H1 (cell line): Measurements from ENCODE around the gene TRIM65. TPM values are rescaled to one million over a fixed set of nuclear protein-coding genes. Genes with fewer than 3 reads are reported as not detected.

Experiments
- CTCF ChIA-PET: fragments of 300-600 bp; sonication (Branson Sonifier 250); formaldehyde crosslinking; loops from one replicate; lab custom pipeline; 2021; ENCODE audit not compliant: partially characterized antibody; lab: Charles Lee
- POLR2A ChIA-PET: fragments of 300-600 bp; sonication (Branson Sonifier 250); formaldehyde crosslinking; loops from one replicate; lab custom pipeline; 2021; ENCODE audit warnings: inconsistent platforms; ENCODE audit not compliant: partially characterized antibody; lab: Charles Lee
- DNase-seq, 2 experiments: peaks; one replicate each; pipeline versions ENCODE4 v3.0.0 to v3.0.0-alpha.2; 2010 to 2022; ENCODE audit warnings: low spot score in 2 of 2, low read depth in 1 of 2, mixed read lengths in 1 of 2
- FAIRE-seq: peaks from 2 replicates; lab custom pipeline; 2011; peaks lifted over from hg19 to GRCh38; lab: Jason Lieb, UNC
- H2AFZ ChIP-seq: 2 replicates; pipeline ENCODE4 v1.8.1; 2012; ENCODE audit warnings: low read length, inconsistent platforms
- H2AK5ac ChIP-seq: 2 replicates; pipeline ENCODE4 v1.6.1; 2013; ENCODE audit warnings: low read depth, low read length
- H2BK120ac ChIP-seq: replicated peaks from 2 replicates; pipeline ENCODE3; 2013; ENCODE audit warnings: low read depth, low read length, inconsistent platforms
- H2BK12ac ChIP-seq: 2 replicates; pipeline ENCODE4 v1.6.1; 2013; ENCODE audit warnings: low read depth, low read length
- H2BK15ac ChIP-seq: 2 replicates; pipeline ENCODE4 v1.6.1; 2013; ENCODE audit warnings: low read length
- H2BK20ac ChIP-seq: 2 replicates; pipeline ENCODE4 v1.6.1; 2013; ENCODE audit warnings: low read length
- H2BK5ac ChIP-seq: 2 replicates; pipeline ENCODE4 v1.6.1; 2013; ENCODE audit warnings: low read depth, low read length
- H3K14ac ChIP-seq: 2 replicates; pipeline ENCODE4 v1.6.1; 2013; ENCODE audit warnings: inconsistent platforms; ENCODE audit not compliant: insufficient read length
- H3K18ac ChIP-seq: 2 replicates; pipeline ENCODE4 v1.6.1; 2013; ENCODE audit warnings: low read length; ENCODE audit errors: extremely low read depth
- H3K23ac ChIP-seq: 2 replicates; pipeline ENCODE4 v1.6.1; 2013; ENCODE audit warnings: inconsistent platforms; ENCODE audit not compliant: insufficient read length
- H3K23me2 ChIP-seq: 2 replicates; pipeline ENCODE4 v1.6.1; 2013; ENCODE audit warnings: low read depth, low read length
- H3K27ac ChIP-seq: 2 replicates; pipeline ENCODE4 v1.6.1; 2011; ENCODE audit warnings: low read depth, low read length, inconsistent platforms
- H3K27me3 ChIP-seq, 4 experiments: replicated peaks in 1 of 4; 1 replicate in 1 of 4; 2 replicates in 3 of 4; pipeline versions ENCODE4 v1.6.1 to v1.8.1; 2011 to 2013; ENCODE audit warnings: low read length in 3 of 4, mild to moderate bottlenecking in 3 of 4, inconsistent platforms in 2 of 4, mixed read lengths in 2 of 4, moderate library complexity in 1 of 4; ENCODE audit not compliant: control insufficient read depth in 3 of 4, insufficient read depth in 3 of 4; ENCODE audit errors: extremely low read depth in 1 of 4
- H3K36me3 ChIP-seq, 4 experiments: 2 replicates each; pipeline versions ENCODE4 v1.6.1 to v1.8.1; 2011 to 2013; ENCODE audit warnings: mild to moderate bottlenecking in 4 of 4, low read length in 3 of 4, moderate library complexity in 2 of 4, control low read depth in 1 of 4, inconsistent platforms in 1 of 4; ENCODE audit not compliant: insufficient read depth in 4 of 4, control insufficient read depth in 2 of 4
- H3K4ac ChIP-seq: replicated peaks from 2 replicates; pipeline ENCODE3; 2013; ENCODE audit warnings: low read length, low read depth, mixed read lengths, inconsistent platforms; ENCODE audit not compliant: insufficient read length
- H3K4me1 ChIP-seq, 4 experiments: replicated peaks in 1 of 4; 1 replicate in 1 of 4; 2 replicates in 3 of 4; pipeline versions ENCODE4 v1.6.1 to v1.8.1; 2011 to 2013; ENCODE audit warnings: low read length in 3 of 4, inconsistent platforms in 2 of 4, mixed read lengths in 1 of 4; ENCODE audit not compliant: insufficient read depth in 4 of 4, control insufficient read depth in 3 of 4
- H3K4me2 ChIP-seq, 2 experiments: 2 replicates each; pipeline versions ENCODE4 v1.6.1 to v1.8.1; 2011 to 2013; ENCODE audit warnings: low read depth in 2 of 2, low read length in 2 of 2, control low read depth in 1 of 2, inconsistent platforms in 1 of 2, mild to moderate bottlenecking in 1 of 2; ENCODE audit not compliant: insufficient read depth in 1 of 2
- H3K4me3 ChIP-seq, 4 experiments: fragments of 200-600, 300-600 bp in 1 of 4; sonication (generic), shearing (Covaris generic), sonication (Bioruptor Twin) in 1 of 4; 2 replicates each; pipeline versions ENCODE4 v1.5.1 to v1.8.1; 2011 to 2016; ENCODE audit warnings: low read length in 4 of 4, low read depth in 3 of 4, control low read depth in 2 of 4, inconsistent platforms in 2 of 4, mild to moderate bottlenecking in 2 of 4, mixed read lengths in 1 of 4, moderate library complexity in 1 of 4; ENCODE audit not compliant: insufficient read depth in 2 of 4; ENCODE audit errors: extremely low read depth in 1 of 4
- H3K56ac ChIP-seq: replicated peaks from 2 replicates; pipeline ENCODE3; 2013; ENCODE audit warnings: low read depth, mild to moderate bottlenecking, mixed read lengths, low read length, inconsistent platforms; ENCODE audit not compliant: insufficient read length
- H3K79me1 ChIP-seq: 2 replicates; pipeline ENCODE4 v1.6.1; 2013; ENCODE audit warnings: low read depth, low read length, control low read depth
- H3K79me2 ChIP-seq, 2 experiments: 2 replicates each; pipeline versions ENCODE4 v1.6.1 to v1.8.1; 2012 to 2013; ENCODE audit warnings: low read length in 2 of 2, mild to moderate bottlenecking in 2 of 2, inconsistent platforms in 1 of 2; ENCODE audit not compliant: insufficient read depth in 2 of 2, control insufficient read depth in 1 of 2
- H3K9ac ChIP-seq, 4 experiments: replicated peaks in 1 of 4; 1 replicate in 1 of 4; 2 replicates in 3 of 4; pipeline versions ENCODE4 v1.6.1 to v1.8.1; 2011 to 2013; ENCODE audit warnings: low read depth in 3 of 4, low read length in 3 of 4, control low read depth in 2 of 4, mild to moderate bottlenecking in 2 of 4, moderate library complexity in 2 of 4, inconsistent platforms in 1 of 4; ENCODE audit errors: extremely low read depth in 1 of 4
- H3K9me3 ChIP-seq, 2 experiments: 2 replicates each; pipeline versions ENCODE4 v1.6.1 to v1.8.1; 2012 to 2013; ENCODE audit warnings: mild to moderate bottlenecking in 2 of 2, moderate library complexity in 2 of 2, control low read depth in 1 of 2, inconsistent platforms in 1 of 2, low read depth in 1 of 2, low read length in 1 of 2, mixed read lengths in 1 of 2; ENCODE audit not compliant: insufficient read depth in 2 of 2
- H4K20me1 ChIP-seq, 2 experiments: replicated peaks in 1 of 2; 2 replicates each; pipeline versions ENCODE3 to v1.8.1; 2011 to 2013; ENCODE audit warnings: inconsistent platforms in 2 of 2, low read length in 2 of 2, mild to moderate bottlenecking in 1 of 2; ENCODE audit not compliant: insufficient read depth in 2 of 2, control insufficient read depth in 1 of 2
- H4K5ac ChIP-seq: 2 replicates; pipeline ENCODE4 v1.6.1; 2013; ENCODE audit warnings: low read length, low read depth, mixed read lengths, inconsistent platforms; ENCODE audit not compliant: insufficient read length
- H4K8ac ChIP-seq: 2 replicates; pipeline ENCODE4 v1.8.0; 2013; ENCODE audit warnings: mild to moderate bottlenecking, moderate library complexity, low read length, inconsistent platforms; ENCODE audit not compliant: insufficient read depth; ENCODE audit errors: extremely low read depth
- H4K91ac ChIP-seq: replicated peaks from 2 replicates; pipeline ENCODE3; 2013; ENCODE audit warnings: low read length, mixed read lengths, inconsistent platforms; ENCODE audit not compliant: insufficient read length
- CREB1 ChIP-seq: IDR thresholded peaks from 2 replicates; pipeline ENCODE4 v1.6.1; 2012; ENCODE audit warnings: inconsistent platforms
- GTF2F1 ChIP-seq: IDR thresholded peaks from 2 replicates; pipeline ENCODE4 v1.6.1; 2012; ENCODE audit warnings: low read depth, low read length, improper control_type of control experiment, borderline replicate concordance
- KDM4A ChIP-seq: IDR thresholded peaks from one replicate; pipeline ENCODE4 v1.7.1; 2012; ENCODE audit warnings: low read depth, mild to moderate bottlenecking, moderate library complexity, low read length, inconsistent platforms; ENCODE audit not compliant: severe bottlenecking
- RAD21 ChIP-seq, 2 experiments: IDR thresholded peaks in 1 of 2; conservative IDR thresholded peaks in 1 of 2; 2 replicates each; pipeline ENCODE4 v1.6.1; 2011; ENCODE audit warnings: low read depth in 2 of 2, low read length in 2 of 2, improper control_type of control experiment in 1 of 2, inconsistent platforms in 1 of 2, mild to moderate bottlenecking in 1 of 2, moderate library complexity in 1 of 2
- WGBS, 2 experiments: shearing (Covaris generic) in 1 of 2; methylation state at CpG; one replicate each; pipeline versions ENCODE4 v1.1.6 to v1.1.7; 2013 to 2015; ENCODE audit warnings: low lambda C conversion rate in 2 of 2, mixed read lengths in 2 of 2, inconsistent platforms in 1 of 2, low coverage in 1 of 2, missing lambda C conversion rate in 1 of 2; ENCODE audit not compliant: insufficient replicate concordance in 2 of 2, insufficient coverage in 1 of 2, insufficient read length in 1 of 2; ENCODE audit errors: extremely low coverage in 1 of 2, missing lambda C conversion rate in 1 of 2; 5-methylcytosine and 5-hydroxymethylcytosine counted together
- long read RNA-seq, 2 experiments: library from RNA in 1 of 2; library from capped mRNA in 1 of 2; stranded (forward); transcript quantifications; one replicate each; pipeline ENCODE4 v2.0.0, GENCODE V29; 2021; ENCODE audit warnings: inconsistent platforms in 1 of 2
- polyA minus RNA-seq, 3 experiments: library from RNA; depleted of rRNA, polyadenylated mRNA; stranded (reverse); fragments of >200 nt; gene quantifications; 1 replicate in 2 of 3; 2 replicates in 1 of 3; pipeline ENCODE4 v1.2.3, GENCODE V29; 2011
- polyA plus RNA-seq, 7 experiments: library from polyadenylated mRNA; depleted of rRNA in 3 of 7; stranded (reverse) in 5 of 7; unstranded in 2 of 7; fragments of >200 nt in 5 of 7; fragments of 200-250 nt in 2 of 7; gene quantifications; 1 replicate in 5 of 7; 2 replicates in 1 of 7; 4 replicates in 1 of 7; pipeline versions ENCODE4 v1.2.1 to v1.2.3, GENCODE V29; 2011 to 2013; ENCODE audit warnings: missing spikeins in 2 of 7, mixed read lengths in 2 of 7
- total RNA-seq: library from RNA; stranded (reverse); fragmentation: NEBNext Ultra II Directional; extraction: Animal tissue kit (Norgen Biotek cat#: 25700); gene quantifications from 2 replicates; pipeline ENCODE4 v1.2.1, GENCODE V29; 2021
- TF ChIP-seq, protein P1 (sequence below): IDR thresholded peaks from 2 replicates; pipeline ENCODE4 v1.6.1; 2012; ENCODE audit warnings: inconsistent platforms

The TRIM65 gene, protein sequence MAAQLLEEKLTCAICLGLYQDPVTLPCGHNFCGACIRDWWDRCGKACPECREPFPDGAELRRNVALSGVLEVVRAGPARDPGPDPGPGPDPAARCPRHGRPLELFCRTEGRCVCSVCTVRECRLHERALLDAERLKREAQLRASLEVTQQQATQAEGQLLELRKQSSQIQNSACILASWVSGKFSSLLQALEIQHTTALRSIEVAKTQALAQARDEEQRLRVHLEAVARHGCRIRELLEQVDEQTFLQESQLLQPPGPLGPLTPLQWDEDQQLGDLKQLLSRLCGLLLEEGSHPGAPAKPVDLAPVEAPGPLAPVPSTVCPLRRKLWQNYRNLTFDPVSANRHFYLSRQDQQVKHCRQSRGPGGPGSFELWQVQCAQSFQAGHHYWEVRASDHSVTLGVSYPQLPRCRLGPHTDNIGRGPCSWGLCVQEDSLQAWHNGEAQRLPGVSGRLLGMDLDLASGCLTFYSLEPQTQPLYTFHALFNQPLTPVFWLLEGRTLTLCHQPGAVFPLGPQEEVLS
- total RNA-seq: 47.7 and 48.6 TPM in 2 replicates
- 21.2 and 25.6 TPM in 2 replicates for polyA plus RNA-seq (2011; rRNA removed)
- polyA plus RNA-seq (2011; cell fraction: cytosol; rRNA removed): 24.5 TPM
- 26.6 TPM for polyA plus RNA-seq (2011; cell fraction: nucleus; rRNA removed)
- polyA plus RNA-seq (2012, experiment 1 of 2): 30.2 to 35.1 TPM (median 31.2 TPM) in 4 replicates
- polyA plus RNA-seq (2012, experiment 2 of 2): 28.8 TPM
- 23.2 TPM for polyA plus RNA-seq (2013, experiment 1 of 2)
- 22.1 TPM for polyA plus RNA-seq (2013, experiment 2 of 2)
- 9.4 and 9.6 TPM in 2 replicates for polyA minus RNA-seq (2011; rRNA and poly(A)+ RNA removed)
- polyA minus RNA-seq (2011; cell fraction: cytosol; rRNA and poly(A)+ RNA removed): 17.1 TPM
- 16.2 TPM for polyA minus RNA-seq (2011; cell fraction: nucleus; rRNA and poly(A)+ RNA removed)
- long read RNA-seq, experiment 1, partial matches to known transcripts: 2 of 12 reads
- long read RNA-seq, experiment 1, other reads (novel, unspliced or antisense): 8 of 12 reads
- long read RNA-seq, experiment 2, partial matches to known transcripts: 0 of 3 reads
- long read RNA-seq, experiment 2, other reads (novel, unspliced or antisense): 3 of 3 reads

DNA sequence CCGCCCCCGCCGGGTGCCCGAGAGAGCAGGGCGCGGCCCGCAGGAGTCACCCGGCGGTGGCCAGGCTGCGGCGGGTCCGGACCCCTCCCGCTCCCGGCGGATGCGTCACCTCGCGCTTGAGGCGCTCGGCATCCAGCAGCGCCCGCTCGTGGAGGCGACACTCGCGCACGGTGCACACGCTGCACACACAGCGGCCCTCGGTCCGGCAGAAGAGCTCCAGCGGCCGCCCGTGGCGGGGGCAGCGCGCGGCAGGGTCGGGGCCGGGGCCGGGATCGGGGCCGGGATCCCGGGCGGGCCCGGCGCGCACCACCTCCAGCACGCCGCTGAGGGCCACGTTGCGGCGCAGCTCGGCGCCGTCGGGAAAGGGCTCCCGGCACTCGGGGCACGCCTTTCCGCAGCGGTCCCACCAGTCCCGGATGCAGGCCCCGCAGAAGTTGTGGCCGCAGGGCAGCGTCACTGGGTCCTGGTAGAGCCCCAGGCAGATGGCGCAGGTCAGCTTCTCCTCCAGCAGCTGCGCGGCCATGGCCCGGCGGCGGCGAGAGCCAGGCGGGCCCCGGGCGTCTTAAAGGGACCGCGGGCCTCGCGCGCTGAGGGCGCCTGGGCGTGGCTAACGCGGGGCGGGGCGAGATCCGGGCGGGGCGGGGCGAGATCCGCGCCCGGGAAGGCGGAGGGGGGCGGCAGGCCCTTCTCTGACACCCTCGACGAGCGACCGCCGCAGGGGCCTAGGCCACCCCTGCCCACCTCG lies at the start of gene TRIM65:
TSS of gene TRIM65 (minus strand) at position 537 of the 745 bp plus-strand sequence. CDS start at position 523, 14 bp downstream.
- H4K8ac ChIP-seq: peak within 1 kb of the TSS; percentile 98
- H4K91ac ChIP-seq: peak within 1 kb of the TSS; percentile 89
- H3K79me2 ChIP-seq: peaks cover 0 to 18% of the 10 kb centered on the region in 2 experiments; a peak in 1 of 4 replicates
- ChIA-PET CTCF (interaction anchor here (0.8 to 51.3 kb wide), 16 partner anchors 8 to 516 kb away, joined by 3 to 885 read pairs (median 4); partner anchors contain the start of genes CDK3, MRPL38, TRIM47 and WBP2), POLR2A (interaction anchor here (0.6 to 12.1 kb wide), 23 partner anchors 8 to 209 kb away, joined by 3 to 143 read pairs (median 5); partner anchors contain the start of genes CDK3, FBF1, MRPL38 and TRIM47)
- H2BK120ac ChIP-seq: no peak within 1 kb of the TSS
- H3K56ac ChIP-seq: peak within 1 kb of the TSS; percentile 92
- H3K9me3 ChIP-seq: no peaks in the 10 kb centered on the region
- H2BK5ac ChIP-seq: peak within 1 kb of the TSS; percentile 85; the same call in 1 of the 2 replicates
- H2BK20ac ChIP-seq: no peak within 1 kb of the TSS
- H3K14ac ChIP-seq: no peak within 1 kb of the TSS
- H3K23me2 ChIP-seq: peaks cover 8% of the 10 kb centered on the region
- peak within 1 kb of the TSS; percentile 58 to 96 (median 80) for H3K4me3 ChIP-seq
- FAIRE-seq: no peak
- peak within 1 kb of the TSS; percentile 88 to 95 for H3K4me2 ChIP-seq
- peak within 1 kb of the TSS; percentile 73 for H4K5ac ChIP-seq
- H2AK5ac ChIP-seq: peak within 1 kb of the TSS; percentile 88; the same call in 1 of the 2 replicates
- H4K20me1 ChIP-seq: peaks cover 2 to 11% of the 10 kb centered on the region in 2 experiments
- 1% methylated on average over 62 of the region's 102 CpGs; no CpG with 5 or more reads in 1 of the 2 experiments for WGBS, 2 experiments
- peak within 1 kb of the TSS; percentile 77 to 91 (median 88) for H3K9ac ChIP-seq
- no peak within 1 kb of the TSS for H3K23ac ChIP-seq
- peak within 1 kb of the TSS; percentile 97 for H3K18ac ChIP-seq
- no peak within 1 kb of the TSS for H2AFZ ChIP-seq
- DNase-seq: peak in 1 of 2 experiments; percentile 92
- H3K4ac ChIP-seq: no peak within 1 kb of the TSS
- peak within 1 kb of the TSS; percentile 68; the same call in 1 of the 2 replicates for H2BK12ac ChIP-seq
- H3K27me3 ChIP-seq: no peaks in the 10 kb centered on the region
- peak within 1 kb of the TSS; percentile 59; the same call in 1 of the 2 replicates for H3K27ac ChIP-seq
- H3K79me1 ChIP-seq: peaks cover 3% of the 10 kb centered on the region; the same call in 1 of the 2 replicates
- no peak within 1 kb of the TSS for H2BK15ac ChIP-seq
- peaks cover 4 to 25% (median 13%) of the 10 kb centered on the region in 4 experiments for H3K4me1 ChIP-seq
- peaks cover 5 to 36% (median 24%) of the 10 kb centered on the region in 4 experiments; a peak in 7 of 8 replicates for H3K36me3 ChIP-seq
- TF ChIP-seq KDM4A: peak; percentile 87
- TF ChIP-seq RAD21 (IDR thresholded peaks at IDR 0.05 in 1 of 2, conservative IDR thresholded peaks at IDR 0.05 in 1 of 2; ENCODE audit: low read depth in 2 of 2, low read length in 2 of 2): no peak
- no peak for TF ChIP-seq GTF2F1
- TF ChIP-seq CREB1: peak; percentile 54
- TF ChIP-seq, protein P1, sequence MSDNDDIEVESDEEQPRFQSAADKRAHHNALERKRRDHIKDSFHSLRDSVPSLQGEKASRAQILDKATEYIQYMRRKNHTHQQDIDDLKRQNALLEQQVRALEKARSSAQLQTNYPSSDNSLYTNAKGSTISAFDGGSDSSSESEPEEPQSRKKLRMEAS: peak; percentile 75
